AG09319 (cell line): Measurements from ENCODE around the gene MED31.

ENCODE experiments used
- DNase-seq: peaks from one replicate; pipeline ENCODE4 v3.0.0-alpha.2; 2010; ENCODE audit warnings: low read depth; ENCODE audit errors: extremely low read depth
- CTCF ChIP-seq: IDR thresholded peaks from 2 replicates; pipeline ENCODE4 v1.5.1; 2011; ENCODE audit warnings: low read depth, mild to moderate bottlenecking, inconsistent platforms, low read length, moderate library complexity

The MED31 gene

GRCh38 chr17:6676802-6677157 is 25.4 kb upstream of the MED31 start:
- no peak for DNase-seq
- TF ChIP-seq CTCF = no peak

GRCh38 chr17:6675201-6675825 is 23.9 kb upstream of the MED31 start:
- TF ChIP-seq CTCF = no peak

GRCh38 chr17:6674586-6674985 is 23.2 kb upstream of the MED31 start:
- no peak for TF ChIP-seq CTCF
- no peak for DNase-seq

More at GRCh38 chr17:6675201-6675825, 23.9 kb upstream of the MED31 start:
- no peak for DNase-seq

- DNase-seq = no peak
- no peak for TF ChIP-seq CTCF
Observed at GRCh38 chr17:6671431-6671830, 20.0 kb upstream of the MED31 start.

- no peak for DNase-seq
- TF ChIP-seq CTCF = no peak
Observed at GRCh38 chr17:6670999-6671398, 19.6 kb upstream of the MED31 start.

- DNase-seq = no peak
- TF ChIP-seq CTCF = no peak
Observed at GRCh38 chr17:6670571-6670970, 19.2 kb upstream of the MED31 start.

- TF ChIP-seq CTCF = no peak
- DNase-seq = no peak
Observed at GRCh38 chr17:6669479-6670212, 18.2 kb upstream of the MED31 start.
